ENCODE results near the gene TMEM80. TPM values are rescaled to one million over a fixed set of nuclear protein-coding genes. Genes with fewer than 3 reads are reported as not detected.

The TMEM80 gene
- total and polyA plus RNA-seq, 2 of the 4 experiments (the other 2 are of a cell fraction), result 5.6 to 21.7 TPM

GRCh38 chr11:720642-721246 lies 25.1 kb downstream of the TMEM80 start:
- Histone ChIP-seq H3K79me1 (ENCODE audit: low read depth in 1 of 2, low read length in 2 of 2) (no peaks in the 10 kb centered on the region), H3K4me2 (ENCODE audit: low read depth, low read length) (0 out of 2 replicates have a peak overlapping the region, but pooled peaks have one; percentile 28), H3K14ac (replicated peaks; ENCODE audit: low read depth, low read length) (no peak overlapping the region), H2AK5ac (ENCODE audit: low read depth, low read length) (no peak overlapping the region), H3K4me1 (ENCODE audit: control insufficient read depth, insufficient read depth, low read length) (no peaks in the 10 kb centered on the region), H4K20me1 (ENCODE audit: insufficient read depth, low read length) (no peaks in the 10 kb centered on the region), H4K8ac (ENCODE audit: low read depth in 2 of 2, low read length in 2 of 2) (no peak overlapping the region), H4K91ac (ENCODE audit: insufficient read depth, low read depth, low read length) (no peak overlapping the region), H2AFZ (replicated peaks; ENCODE audit: low read length, poor library complexity) (peak overlapping the region; percentile 79), H3K56ac (ENCODE audit: extremely low read depth, insufficient read depth, low read length) (no peak overlapping the region), H3K27me3 (ENCODE audit: control insufficient read depth, insufficient read depth, low read length) (peaks cover 9% of the 10 kb centered on the region; the same call in 1 of the 2 replicates), H4K5ac (ENCODE audit: low read depth, low read length) (no peak overlapping the region), H2BK20ac (ENCODE audit: low read depth, low read length) (no peak overlapping the region), H2BK120ac (ENCODE audit: low read depth, low read length) (no peak overlapping the region), H2AK9ac (replicated peaks; ENCODE audit: low read depth, low read length, poor library complexity) (no peak overlapping the region), H3K36me3 (ENCODE audit: control insufficient read depth, insufficient read depth, low read length) (no peaks in the 10 kb centered on the region), H3K23ac (ENCODE audit: low read depth, low read length) (no peak overlapping the region), H3K9me1 (ENCODE audit: insufficient read depth, low read length) (no peaks in the 10 kb centered on the region), H2BK15ac (ENCODE audit: low read depth, low read length) (no peak overlapping the region), H3K9me3 (ENCODE audit: control insufficient read depth, insufficient read depth, low read length) (no peaks in the 10 kb centered on the region), H3K9ac (ENCODE audit: low read depth, low read length) (no peak overlapping the region), H3K18ac (ENCODE audit: low read depth, low read length) (no peak overlapping the region), H3K4ac (ENCODE audit: low read depth, low read length) (no peak overlapping the region), H3K4me3 (ENCODE audit: insufficient read depth, low read depth, low read length) (no peak overlapping the region), H2BK5ac (ENCODE audit: low read depth, low read length, poor library complexity, severe bottlenecking) (no peak overlapping the region), H3K27ac (ENCODE audit: insufficient read depth, low read length) (no peak overlapping the region)
- ChIA-PET CTCF (no interaction called here), POLR2A (ENCODE audit: unreplicated experiment) (no interaction called here)
- ATAC-seq (ENCODE audit: low read depth) (peak; percentile 96), DNase-seq (peak; percentile 29)
- BruUV-seq (replicated peaks), result no TSS peak
- in situ Hi-C loops (cut with MboI; ENCODE audit: low sequenced_read_pairs) (no loop called here), dilution Hi-C loops (cut with HindIII; ENCODE audit: low sequenced_read_pairs, unreplicated experiment) (no loop called here), intact Hi-C loops (cut with micrococcal nuclease) (loop anchor here (10.0 kb wide), 1 partner anchor 166 kb away; no protein-coding TSS in a partner anchor)
- TF ChIP-seq SMC3 (IDR thresholded peaks at IDR 0.05; ENCODE audit: low read depth, low read length) (no peak), CHD1 (IDR thresholded peaks at IDR 0.05; ENCODE audit: low read depth, low read length) (no peak), MXI1 (IDR thresholded peaks at IDR 0.05; ENCODE audit: borderline replicate concordance, low read depth, low read length) (no peak), MAFK (IDR thresholded peaks at IDR 0.05; ENCODE audit: low read depth, low read length) (no peak), FOS (IDR thresholded peaks at IDR 0.05; ENCODE audit: low read depth, low read length) (no peak), BHLHE40 (IDR thresholded peaks at IDR 0.05; ENCODE audit: low read depth, low read length) (no peak), RAD21 (IDR thresholded peaks at IDR 0.05; ENCODE audit: low read length) (no peak), USF2 (IDR thresholded peaks at IDR 0.05; ENCODE audit: low read depth, low read length) (no peak), NFE2L2 (IDR thresholded peaks at IDR 0.05; ENCODE audit: low read depth, low read length) (no peak), MAZ (IDR thresholded peaks at IDR 0.05; ENCODE audit: borderline replicate concordance, low read depth, low read length) (no peak), CEBPB (IDR thresholded peaks at IDR 0.05; ENCODE audit: low read depth, low read length) (no peak), RCOR1 (IDR thresholded peaks at IDR 0.05; ENCODE audit: insufficient replicate concordance, low read length) (no peak), ELK1 (IDR thresholded peaks at IDR 0.05; ENCODE audit: borderline replicate concordance, low read depth, low read length) (no peak), RFX5 (IDR thresholded peaks at IDR 0.05; ENCODE audit: low read depth, low read length) (no peak)
- 25% methylated on average over 15 of the region's 53 CpGs; no CpG with 5 or more reads in 1 of the 2 experiments for WGBS, 2 experiments (ENCODE audit: extremely low coverage in 2 of 2, insufficient read length in 1 of 2)
